GM19238 (cell line): ENCODE results near the gene NR0B1.

ENCODE experiments used
- DNase-seq: peaks from one replicate; pipeline ENCODE4 v3.0.0; 2011; ENCODE audit warnings: low spot score; ENCODE audit not compliant: insufficient read length

NR0B1 gene

DNA sequence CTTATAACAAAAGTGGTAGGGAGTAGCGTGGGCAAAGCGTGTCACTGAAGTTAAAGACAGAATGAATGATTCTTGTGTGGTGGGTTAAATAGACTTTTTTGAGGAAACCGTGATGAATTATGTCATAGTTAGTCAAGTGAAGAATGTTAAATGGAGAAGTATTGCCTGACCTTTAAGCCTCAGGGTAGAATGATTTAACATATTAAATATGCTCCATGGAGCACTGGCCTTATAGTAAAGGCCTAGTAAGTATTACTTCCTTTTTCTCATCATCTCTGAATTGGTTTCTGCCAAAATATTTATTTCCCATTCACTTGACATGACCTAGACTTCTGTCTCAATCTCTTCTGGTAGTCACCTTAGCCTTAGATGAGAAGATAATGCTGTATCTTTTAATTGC is 38.6 kb downstream of the NR0B1 start:
- no peak for DNase-seq

DNA sequence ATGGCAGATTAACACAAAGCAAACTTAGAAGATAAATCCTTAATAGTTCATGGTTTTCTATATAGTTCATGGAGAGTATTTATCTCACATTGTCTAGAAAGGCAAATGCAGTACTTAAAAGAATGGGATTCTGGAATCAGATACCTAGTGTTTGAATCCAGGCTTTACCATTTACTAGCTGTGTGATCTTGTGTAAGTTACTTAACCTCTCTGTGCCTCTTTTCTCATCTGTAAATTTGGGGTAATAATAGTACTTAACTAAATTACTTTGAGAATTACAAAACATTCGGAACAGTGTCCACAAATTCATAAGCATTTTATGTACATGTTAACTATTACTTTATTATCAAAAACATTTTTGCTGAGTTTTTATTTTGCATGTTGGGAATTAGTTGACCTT is 46.4 kb downstream of the NR0B1 start:
- DNase-seq = no peak

DNA sequence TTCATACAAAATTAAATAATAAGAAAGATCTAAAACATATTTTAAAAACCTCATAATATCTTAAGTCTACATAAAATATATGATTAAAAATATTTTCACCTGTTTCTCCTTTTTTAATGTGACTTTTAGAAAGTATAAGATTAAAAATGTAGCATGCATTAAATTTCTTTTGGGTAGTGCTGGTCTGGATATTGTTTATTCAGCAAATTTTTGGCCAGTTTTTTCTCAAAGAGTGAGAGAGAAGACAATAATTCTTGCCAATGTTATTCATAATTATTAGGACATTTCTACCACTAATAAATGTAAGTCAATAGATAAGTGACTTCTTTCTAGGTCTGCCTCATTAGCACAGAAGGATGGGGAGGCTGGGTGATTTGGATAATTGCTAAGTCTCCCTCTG is 48.2 kb downstream of the NR0B1 start:
- no peak for DNase-seq

DNA sequence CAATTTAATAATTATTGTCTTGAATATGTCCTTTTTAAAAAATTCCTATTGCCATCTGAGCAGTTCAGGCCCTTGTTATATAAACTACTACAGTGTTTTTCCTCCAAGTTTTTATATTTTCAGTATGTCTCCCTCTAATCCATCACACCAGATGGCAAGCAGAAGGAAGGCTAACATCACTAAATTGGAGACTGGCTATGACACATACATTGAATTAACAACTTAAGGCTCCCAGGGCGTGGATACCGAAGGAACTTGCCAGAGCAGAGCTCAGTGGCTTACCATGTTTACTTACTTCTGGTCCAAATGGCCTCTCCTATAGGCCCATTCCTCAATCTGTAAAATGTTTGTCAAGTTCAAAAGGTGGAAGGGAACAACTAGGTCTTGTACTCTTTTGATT is 49.3 kb downstream of the NR0B1 start:
- DNase-seq = no peak
